Hepatocyte (in vitro differentiated cells): Measurements from ENCODE around the gene OTUD5. TPM values are rescaled to one million over a fixed set of nuclear protein-coding genes. Genes with fewer than 3 reads are reported as not detected.

Experiments
- DNase-seq: peaks from one replicate; pipeline ENCODE4 v3.0.0-alpha.2; 2016; ENCODE audit warnings: low spot score
- H2AFZ ChIP-seq: fragments of 200-600 bp; sonication (generic); 2 replicates; pipeline ENCODE4 v1.6.0; 2016; ENCODE audit warnings: antibody characterized with exemption, mild to moderate bottlenecking
- H3K27ac ChIP-seq: fragments of 200-600 bp; sonication (generic); 2 replicates; pipeline ENCODE4 v1.5.1; 2016; ENCODE audit warnings: mild to moderate bottlenecking
- H3K27me3 ChIP-seq: fragments of 200-600 bp; sonication (generic); 2 replicates; pipeline ENCODE4 v1.6.1; 2016
- H3K36me3 ChIP-seq: fragments of 200-600 bp; sonication (generic); replicated peaks from 2 replicates; pipeline ENCODE4 v1.5.1; 2016; ENCODE audit warnings: low read depth; ENCODE audit not compliant: insufficient read depth
- H3K4me1 ChIP-seq: fragments of 200-600 bp; sonication (generic); 2 replicates; pipeline ENCODE4 v1.5.1; 2016; ENCODE audit warnings: mild to moderate bottlenecking, moderate library complexity; ENCODE audit not compliant: insufficient read depth
- H3K4me2 ChIP-seq: fragments of 200-600 bp; sonication (generic); 2 replicates; pipeline ENCODE4 v1.6.0; 2016
- H3K4me3 ChIP-seq: fragments of 200-600 bp; sonication (generic); 2 replicates; pipeline ENCODE4 v1.5.1; 2016; ENCODE audit warnings: mild to moderate bottlenecking
- H3K79me2 ChIP-seq: fragments of 200-600 bp; sonication (generic); 2 replicates; pipeline ENCODE4 v1.6.0; 2017; ENCODE audit warnings: mild to moderate bottlenecking
- H3K9me2 ChIP-seq: fragments of 200-600 bp; sonication (generic); replicated peaks from 2 replicates; pipeline ENCODE4 v1.6.0; 2017; ENCODE audit warnings: mild to moderate bottlenecking; ENCODE audit not compliant: insufficient read depth
- H3K9me3 ChIP-seq: fragments of 200-600 bp; sonication (generic); 2 replicates; pipeline ENCODE4 v1.5.1; 2016; ENCODE audit warnings: low read depth, mild to moderate bottlenecking
- H4K20me1 ChIP-seq: fragments of 200-600 bp; sonication (generic); 2 replicates; pipeline ENCODE4 v1.6.0; 2016; ENCODE audit warnings: mild to moderate bottlenecking; ENCODE audit not compliant: insufficient read depth, poor library complexity, severe bottlenecking
- CTCF ChIP-seq: fragments of 200-600 bp; sonication (generic); IDR thresholded peaks from 2 replicates; pipeline ENCODE4 v1.5.1; 2016; ENCODE audit warnings: antibody characterized with exemption, mild to moderate bottlenecking; ENCODE audit not compliant: poor library complexity
- EZH2 ChIP-seq: fragments of 200-600 bp; sonication (generic); IDR thresholded peaks from 2 replicates; pipeline ENCODE4 v1.6.1; 2016; ENCODE audit warnings: antibody characterized with exemption, mild to moderate bottlenecking, borderline replicate concordance
- EZH2phosphoT487 ChIP-seq: fragments of 200-600 bp; sonication (generic); IDR thresholded peaks from one replicate; pipeline ENCODE4 v1.6.1; 2018; ENCODE audit warnings: antibody characterized with exemption, mild to moderate bottlenecking, low read depth, moderate library complexity; ENCODE audit not compliant: unreplicated experiment, severe bottlenecking
- WGBS: methylation state at CpG from one replicate; pipeline ENCODE4 v1.1.6; 2016; ENCODE audit warnings: low lambda C conversion rate; ENCODE audit errors: missing lambda C conversion rate; 5-methylcytosine and 5-hydroxymethylcytosine counted together
- polyA plus RNA-seq: library from polyadenylated mRNA; unstranded; fragments of >200 nt; fragmentation: Nextera tagmentation; extraction: Ambion mirVana; gene quantifications from 2 replicates; pipeline ENCODE4 v1.2.1, GENCODE V29; 2016
- total RNA-seq: library from RNA; depleted of rRNA; stranded (reverse); fragments of >200 nt; gene quantifications from 2 replicates; pipeline ENCODE4 v1.2.3, GENCODE V29; 2014

Gene OTUD5
- total and polyA plus RNA-seq, 2 experiments from 2014 or later, result 32.5 to 51.2 TPM

- WGBS, result 97% methylated on average over 20 of the region's 20 CpGs
- H2AFZ ChIP-seq, result no peak overlapping the region
Observed at GRCh38 chrX:48902135-48902534, 55.3 kb downstream of the OTUD5 start.

GRCh38 chrX:48901069-48901468 lies 56.3 kb downstream of the OTUD5 start:
- H3K27me3 ChIP-seq, result no peaks in the 10 kb centered on the region
- 88% methylated on average over 7 of the region's 7 CpGs for whole genome bisulfite sequencing
- H3K4me2 ChIP-seq, result no peak overlapping the region
- peaks cover 23% of the 10 kb centered on the region for H3K79me2 ChIP-seq
- H3K36me3 ChIP-seq, result no peaks in the 10 kb centered on the region
- H4K20me1 ChIP-seq, result no peaks in the 10 kb centered on the region
- H3K4me3 ChIP-seq, result no peak overlapping the region
- H3K4me1 ChIP-seq, result no peaks in the 10 kb centered on the region
- no peaks in the 10 kb centered on the region for H3K9me2 ChIP-seq
- no peak overlapping the region for H2AFZ ChIP-seq
- no peak for TF ChIP-seq CTCF
- TF ChIP-seq EZH2phosphoT487, result no peak
- TF ChIP-seq EZH2, result no peak
- no peak for DNase-seq
- no peaks in the 10 kb centered on the region for H3K9me3 ChIP-seq
- H3K27ac ChIP-seq, result no peak overlapping the region

More at GRCh38 chrX:48902135-48902534, 55.3 kb downstream of the OTUD5 start:
- Histone ChIP-seq H3K27ac (no peak overlapping the region), H3K27me3 (no peaks in the 10 kb centered on the region), H3K4me3 (no peak overlapping the region), H3K9me3 (no peaks in the 10 kb centered on the region), H3K4me1 (no peaks in the 10 kb centered on the region), H3K36me3 (no peaks in the 10 kb centered on the region), H3K9me2 (no peaks in the 10 kb centered on the region), H4K20me1 (no peaks in the 10 kb centered on the region), H3K79me2 (peaks cover 17% of the 10 kb centered on the region), H3K4me2 (no peak overlapping the region)
- TF ChIP-seq EZH2 (no peak), CTCF (no peak), EZH2phosphoT487 (no peak)
- no peak for DNase-seq

GRCh38 chrX:48899078-48899410 lies 58.4 kb downstream of the OTUD5 start:
- Histone ChIP-seq H3K4me3 (no peak overlapping the region), H3K36me3 (no peaks in the 10 kb centered on the region)

More at GRCh38 chrX:48899078-48899410, 58.4 kb downstream of the OTUD5 start:
- no peaks in the 10 kb centered on the region for H4K20me1 ChIP-seq
- no peak overlapping the region for H2AFZ ChIP-seq
- H3K27me3 ChIP-seq, result no peaks in the 10 kb centered on the region
- WGBS, result 90% methylated on average over 8 of the region's 8 CpGs
- H3K27ac ChIP-seq, result no peak overlapping the region
- H3K9me2 ChIP-seq, result no peaks in the 10 kb centered on the region
- H3K4me1 ChIP-seq, result no peaks in the 10 kb centered on the region
- H3K79me2 ChIP-seq, result peaks cover 31% of the 10 kb centered on the region
- TF ChIP-seq EZH2phosphoT487 (no peak), CTCF (no peak), EZH2 (no peak)
- DNase-seq, result no peak
- no peaks in the 10 kb centered on the region for H3K9me3 ChIP-seq
- peak overlapping the region; percentile 76 for H3K4me2 ChIP-seq
